ENCODE measurements around the gene FOXD2. TPM values are rescaled to one million over a fixed set of nuclear protein-coding genes. Genes with fewer than 3 reads are reported as not detected.

The FOXD2 gene
- total RNA-seq, 1 experiment from 2014 or later: 0.17 TPM

GRCh38 chr1:47465605-47466004, 27.8 kb downstream of the FOXD2 start:
- Histone ChIP-seq H3K27ac (ENCODE audit: low read depth, low read length, poor library complexity, severe bottlenecking) (no peak overlapping the region), H3K4me1 (ENCODE audit: insufficient read depth, low read length, poor library complexity, severe bottlenecking) (peaks cover 1% of the 10 kb centered on the region), H3K9me3 (ENCODE audit: low read depth, low read length, poor library complexity, severe bottlenecking) (no peaks in the 10 kb centered on the region), H3K4me3 (ENCODE audit: low read depth, low read length, poor library complexity, severe bottlenecking) (no peak overlapping the region), H3K27me3 (replicated peaks; ENCODE audit: insufficient read depth, low read depth, low read length, poor library complexity) (peaks cover 85% of the 10 kb centered on the region), H3K36me3 (ENCODE audit: insufficient read depth, low read length, poor library complexity, severe bottlenecking) (no peaks in the 10 kb centered on the region)
- BruUV-seq (replicated peaks): no TSS peak
- intact Hi-C loops (cut with micrococcal nuclease; ENCODE audit: unreplicated experiment): no loop called here
- ChIA-PET CTCF (no interaction called here), POLR2A (ENCODE audit: low non-redundant PET) (no interaction called here)
- no peak for DNase-seq (ENCODE audit: low spot score)
- TF ChIP-seq CTCF (conservative IDR thresholded peaks at IDR 0.05; ENCODE audit: low read depth, low read length) (no peak), EZH2 (IDR thresholded peaks at IDR 0.05; ENCODE audit: borderline replicate concordance, low read depth, low read length, poor library complexity, severe bottlenecking) (no peak)

GRCh38 chr1:47468709-47469389, 31.0 kb downstream of the FOXD2 start:
- Histone ChIP-seq H3K27me3 (replicated peaks; ENCODE audit: insufficient read depth, low read depth, low read length, poor library complexity) (peaks cover 54% of the 10 kb centered on the region), H3K36me3 (ENCODE audit: insufficient read depth, low read length, poor library complexity, severe bottlenecking) (no peaks in the 10 kb centered on the region), H3K4me3 (ENCODE audit: low read depth, low read length, poor library complexity, severe bottlenecking) (no peak overlapping the region), H3K9me3 (ENCODE audit: low read depth, low read length, poor library complexity, severe bottlenecking) (no peaks in the 10 kb centered on the region), H3K4me1 (ENCODE audit: insufficient read depth, low read length, poor library complexity, severe bottlenecking) (no peaks in the 10 kb centered on the region), H3K27ac (ENCODE audit: low read depth, low read length, poor library complexity, severe bottlenecking) (no peak overlapping the region)
- POLR2A ChIA-PET (ENCODE audit: low non-redundant PET): no interaction called here
- TF ChIP-seq CTCF (conservative IDR thresholded peaks at IDR 0.05; ENCODE audit: low read depth, low read length): no peak
- intact Hi-C loops (cut with micrococcal nuclease; ENCODE audit: unreplicated experiment): no loop called here
- no peak for DNase-seq (ENCODE audit: low spot score)
- CTCF ChIA-PET: no interaction called here
- BruUV-seq (replicated peaks): no TSS peak

DNA sequence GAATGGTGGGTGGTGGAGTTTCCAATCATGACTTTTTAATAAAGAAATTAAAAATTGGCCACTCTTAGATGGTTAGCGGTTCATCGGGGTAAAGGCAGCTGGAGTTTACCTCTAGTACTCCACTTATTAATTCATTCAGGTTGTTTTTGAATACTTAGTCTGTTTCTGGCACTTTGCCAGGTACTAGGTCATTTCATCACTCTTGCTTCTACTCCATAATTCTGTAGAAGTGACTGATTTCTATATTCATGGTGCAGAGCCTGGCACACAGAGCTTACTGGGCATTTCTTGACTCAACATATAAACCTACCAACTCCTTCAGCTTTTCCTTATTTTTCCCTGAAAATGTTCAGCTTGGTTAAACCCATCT, 31.5 kb downstream of the FOXD2 start:
- Histone ChIP-seq H3K36me3 (ENCODE audit: insufficient read depth, low read length, poor library complexity, severe bottlenecking) (no peaks in the 10 kb centered on the region), H3K4me3 (ENCODE audit: low read depth, low read length, poor library complexity, severe bottlenecking) (no peak overlapping the region), H3K9me3 (ENCODE audit: low read depth, low read length, poor library complexity, severe bottlenecking) (no peaks in the 10 kb centered on the region), H3K4me1 (ENCODE audit: insufficient read depth, low read length, poor library complexity, severe bottlenecking) (no peaks in the 10 kb centered on the region), H3K27ac (ENCODE audit: low read depth, low read length, poor library complexity, severe bottlenecking) (no peak overlapping the region), H3K27me3 (replicated peaks; ENCODE audit: insufficient read depth, low read depth, low read length, poor library complexity) (peaks cover 52% of the 10 kb centered on the region)
- BruUV-seq (replicated peaks): no TSS peak
- TF ChIP-seq EZH2 (IDR thresholded peaks at IDR 0.05; ENCODE audit: borderline replicate concordance, low read depth, low read length, poor library complexity, severe bottlenecking) (no peak), CTCF (conservative IDR thresholded peaks at IDR 0.05; ENCODE audit: low read depth, low read length) (no peak)
- DNase-seq (ENCODE audit: low spot score): no peak
- intact Hi-C loops (cut with micrococcal nuclease; ENCODE audit: unreplicated experiment): no loop called here
- ChIA-PET POLR2A (ENCODE audit: low non-redundant PET) (no interaction called here), CTCF (no interaction called here)
